ENCODE results near the gene LRIT1.

DNA sequence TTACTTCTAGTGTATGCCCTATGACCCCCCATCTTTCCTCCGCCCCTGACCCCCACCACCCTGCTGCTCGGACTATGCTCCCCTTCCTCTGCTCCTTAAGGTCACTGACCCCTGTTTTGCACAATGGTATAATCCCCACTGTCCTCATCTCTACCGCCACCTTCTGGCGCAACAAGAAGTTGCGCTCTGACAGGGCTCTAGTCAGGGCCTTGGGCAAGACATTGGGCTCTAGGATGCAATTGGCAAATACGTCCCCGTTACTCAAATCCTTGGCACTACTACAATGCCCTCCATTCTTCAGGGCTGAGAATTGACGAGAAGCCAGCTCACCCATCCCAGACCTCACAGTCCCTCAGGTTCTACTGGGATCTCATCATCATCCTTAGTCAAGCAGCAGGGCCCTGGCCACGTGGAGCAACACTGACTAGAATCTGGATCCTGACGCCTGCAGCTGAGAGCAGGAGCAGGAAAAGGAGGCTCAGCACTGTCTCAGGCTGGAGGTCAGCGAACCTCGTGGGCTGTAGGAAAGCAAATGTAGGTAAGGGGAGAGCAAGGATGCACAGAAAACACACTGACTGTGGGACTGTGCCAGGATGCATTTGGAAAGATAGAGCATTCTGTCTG, 26.6 kb downstream of the LRIT1 start:
- TF ChIP-seq, protein P1, sequence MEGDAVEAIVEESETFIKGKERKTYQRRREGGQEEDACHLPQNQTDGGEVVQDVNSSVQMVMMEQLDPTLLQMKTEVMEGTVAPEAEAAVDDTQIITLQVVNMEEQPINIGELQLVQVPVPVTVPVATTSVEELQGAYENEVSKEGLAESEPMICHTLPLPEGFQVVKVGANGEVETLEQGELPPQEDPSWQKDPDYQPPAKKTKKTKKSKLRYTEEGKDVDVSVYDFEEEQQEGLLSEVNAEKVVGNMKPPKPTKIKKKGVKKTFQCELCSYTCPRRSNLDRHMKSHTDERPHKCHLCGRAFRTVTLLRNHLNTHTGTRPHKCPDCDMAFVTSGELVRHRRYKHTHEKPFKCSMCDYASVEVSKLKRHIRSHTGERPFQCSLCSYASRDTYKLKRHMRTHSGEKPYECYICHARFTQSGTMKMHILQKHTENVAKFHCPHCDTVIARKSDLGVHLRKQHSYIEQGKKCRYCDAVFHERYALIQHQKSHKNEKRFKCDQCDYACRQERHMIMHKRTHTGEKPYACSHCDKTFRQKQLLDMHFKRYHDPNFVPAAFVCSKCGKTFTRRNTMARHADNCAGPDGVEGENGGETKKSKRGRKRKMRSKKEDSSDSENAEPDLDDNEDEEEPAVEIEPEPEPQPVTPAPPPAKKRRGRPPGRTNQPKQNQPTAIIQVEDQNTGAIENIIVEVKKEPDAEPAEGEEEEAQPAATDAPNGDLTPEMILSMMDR (conservative IDR thresholded peaks at IDR 0.05; ENCODE audit: low read length): peak; percentile 58
- no peak for TF ChIP-seq EZH2phosphoT487 (IDR thresholded peaks at IDR 0.05; ENCODE audit: borderline replicate concordance)

Measured in Loucy (cell line).